Measurements from ENCODE around the gene KCTD6.
"Not testable (repeated sequence)": the region's sequence is repeated elsewhere in the genome, so short reads cannot be mapped to it uniquely, and the experiment has no call there.

The KCTD6 gene

GRCh38 chr3:58524326-58524888, 32.5 kb downstream of the KCTD6 start:
- no peak for DNase-seq (ENCODE audit: low read depth in 2 of 2)

DNA sequence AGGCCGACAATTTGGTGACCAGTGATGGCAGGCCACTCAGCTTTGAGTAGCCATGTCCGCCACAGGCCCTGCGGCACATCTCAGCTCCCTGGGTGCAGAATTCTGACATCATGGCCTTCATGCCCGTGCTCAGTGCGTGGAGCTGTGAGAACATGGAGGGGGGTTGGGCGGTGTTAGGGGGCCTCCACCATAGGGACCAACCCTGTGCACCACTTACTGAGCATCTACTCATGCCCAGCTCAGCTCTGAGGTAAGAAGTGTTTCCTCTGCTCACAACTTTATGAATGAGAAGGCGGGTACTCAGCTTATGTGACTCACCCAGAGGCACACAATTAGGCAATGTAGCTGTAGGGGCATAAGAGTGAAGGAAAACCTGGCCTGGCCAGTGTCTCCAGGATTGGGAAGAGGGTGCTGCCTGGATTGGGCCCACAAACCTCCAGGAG, 34.6 kb downstream of the KCTD6 start:
- DNase-seq (ENCODE audit: low read depth in 2 of 2), result no peak

DNA sequence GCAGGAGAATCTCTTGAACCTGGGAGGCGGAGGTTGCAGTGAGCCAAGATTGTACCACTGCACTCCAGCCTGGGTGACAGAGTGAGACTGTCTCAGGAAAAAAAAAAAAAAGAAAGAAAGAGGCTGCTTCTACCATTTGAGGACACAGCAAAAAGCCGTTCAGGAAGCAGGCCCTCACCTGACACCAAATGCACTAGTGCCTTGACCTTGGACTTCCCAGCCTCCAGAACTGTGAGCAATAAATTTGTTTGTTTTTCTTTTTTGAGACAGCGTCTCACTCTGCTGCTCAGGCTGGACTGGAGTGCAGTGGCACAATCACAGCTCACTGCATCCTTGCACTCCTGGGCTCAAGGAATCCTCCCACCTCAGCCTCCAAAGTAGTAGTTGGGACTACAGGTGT, 35.5 kb downstream of the KCTD6 start:
- not testable (repeated sequence) for DNase-seq (ENCODE audit: low read depth in 2 of 2)

- no peak for DNase-seq (ENCODE audit: low read depth in 2 of 2)
These were observed 36.7 kb downstream of the KCTD6 start for GRCh38 chr3:58528629-58529028.

GRCh38 chr3:58529516-58530353, 37.8 kb downstream of the KCTD6 start:
- DNase-seq (ENCODE audit: low read depth in 2 of 2), result no peak

- DNase-seq (ENCODE audit: low read depth in 2 of 2), result no peak
These were observed 38.5 kb downstream of the KCTD6 start for GRCh38 chr3:58530354-58530865.

DNA sequence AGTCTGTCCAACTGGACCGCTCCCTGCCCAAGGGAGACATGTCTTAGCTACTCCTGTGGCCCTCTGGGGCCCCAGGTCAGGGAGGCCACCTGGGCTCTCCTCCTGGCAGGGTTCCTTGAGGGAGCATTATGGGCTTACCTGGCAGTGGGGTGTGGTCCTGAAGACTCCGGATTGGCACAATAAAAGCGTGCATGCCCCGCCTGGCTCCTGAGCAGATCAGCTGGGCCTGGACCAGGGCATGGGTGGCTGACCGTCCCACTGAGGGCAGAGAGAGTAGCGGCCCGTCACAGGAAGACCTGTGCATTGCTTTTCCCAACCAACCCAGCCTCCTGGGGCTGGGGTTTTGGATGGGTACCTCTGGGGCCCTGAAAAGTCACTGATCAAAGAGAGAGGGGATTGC, 39.7 kb downstream of the KCTD6 start:
- DNase-seq (ENCODE audit: low read depth in 2 of 2), result no peak

DNA sequence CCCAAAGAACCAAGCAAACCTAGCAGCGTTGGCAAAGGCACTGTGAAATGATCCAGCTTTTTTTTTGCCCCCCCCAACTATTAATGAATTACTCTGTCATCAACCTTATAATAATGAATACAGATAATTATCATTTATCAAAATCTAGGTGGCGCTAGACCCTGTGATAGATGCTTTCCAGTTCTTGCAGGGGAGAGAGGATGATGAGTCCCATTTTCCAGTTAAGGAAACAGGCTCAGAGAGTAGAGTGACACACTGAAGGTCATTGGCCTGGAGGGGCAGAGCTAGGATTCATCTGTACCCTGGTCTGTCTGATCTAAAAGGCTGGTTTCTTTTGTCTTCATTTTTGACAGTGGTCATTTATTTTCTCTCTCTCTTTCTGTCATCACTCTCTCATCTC, 40.1 kb downstream of the KCTD6 start:
- no peak for DNase-seq (ENCODE audit: low read depth in 2 of 2)

- peak; percentile 61 to 73 for DNase-seq (ENCODE audit: low read depth in 2 of 2)
These were observed 40.9 kb downstream of the KCTD6 start for GRCh38 chr3:58532794-58533220.

DNA sequence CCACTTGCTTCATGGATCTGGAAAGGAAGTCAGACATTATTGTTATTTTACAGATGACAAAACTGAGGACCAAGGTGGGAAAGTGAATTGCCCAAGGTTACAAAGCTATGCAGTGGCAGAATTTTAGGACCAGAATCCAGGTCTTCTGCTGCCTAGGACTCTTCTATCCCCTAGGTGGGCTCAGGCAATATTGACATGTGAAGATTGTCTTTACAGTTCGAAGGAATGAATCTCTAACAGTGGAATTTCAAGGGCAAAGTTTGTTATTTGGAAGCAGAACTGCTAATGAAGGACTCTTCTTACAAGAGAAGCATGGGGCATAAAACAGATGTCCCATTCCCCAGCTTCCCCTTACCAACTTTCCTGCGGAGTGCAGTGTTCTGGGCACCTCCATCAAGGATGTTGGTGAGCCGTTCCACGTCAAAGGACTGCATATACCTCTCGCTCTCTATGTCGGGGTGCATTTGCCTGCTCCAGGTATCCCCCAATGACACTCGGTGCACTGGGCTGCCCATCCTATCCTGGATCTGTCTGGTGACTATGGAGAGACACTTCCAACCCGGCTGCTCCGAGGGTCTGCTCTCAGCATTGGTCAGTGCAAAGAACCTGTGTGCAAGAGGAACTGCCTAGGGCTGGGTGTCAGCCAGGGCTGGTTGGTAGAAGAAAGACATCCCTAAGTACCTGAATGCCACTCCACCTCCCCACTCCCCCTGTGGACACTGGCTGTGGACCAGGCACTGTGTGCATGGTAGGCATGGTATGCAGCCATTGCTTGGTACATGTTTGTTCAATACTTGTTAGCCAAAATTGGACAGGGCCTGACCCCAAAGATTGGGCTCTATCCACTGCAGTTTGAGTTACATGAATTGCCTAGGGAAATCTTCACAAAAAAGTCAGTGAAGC, 42.9 kb downstream of the KCTD6 start:
- no peak for DNase-seq (ENCODE audit: low read depth in 2 of 2)

GRCh38 chr3:58535531-58536500, 43.9 kb downstream of the KCTD6 start:
- no peak for DNase-seq (ENCODE audit: low read depth in 2 of 2)

DNA sequence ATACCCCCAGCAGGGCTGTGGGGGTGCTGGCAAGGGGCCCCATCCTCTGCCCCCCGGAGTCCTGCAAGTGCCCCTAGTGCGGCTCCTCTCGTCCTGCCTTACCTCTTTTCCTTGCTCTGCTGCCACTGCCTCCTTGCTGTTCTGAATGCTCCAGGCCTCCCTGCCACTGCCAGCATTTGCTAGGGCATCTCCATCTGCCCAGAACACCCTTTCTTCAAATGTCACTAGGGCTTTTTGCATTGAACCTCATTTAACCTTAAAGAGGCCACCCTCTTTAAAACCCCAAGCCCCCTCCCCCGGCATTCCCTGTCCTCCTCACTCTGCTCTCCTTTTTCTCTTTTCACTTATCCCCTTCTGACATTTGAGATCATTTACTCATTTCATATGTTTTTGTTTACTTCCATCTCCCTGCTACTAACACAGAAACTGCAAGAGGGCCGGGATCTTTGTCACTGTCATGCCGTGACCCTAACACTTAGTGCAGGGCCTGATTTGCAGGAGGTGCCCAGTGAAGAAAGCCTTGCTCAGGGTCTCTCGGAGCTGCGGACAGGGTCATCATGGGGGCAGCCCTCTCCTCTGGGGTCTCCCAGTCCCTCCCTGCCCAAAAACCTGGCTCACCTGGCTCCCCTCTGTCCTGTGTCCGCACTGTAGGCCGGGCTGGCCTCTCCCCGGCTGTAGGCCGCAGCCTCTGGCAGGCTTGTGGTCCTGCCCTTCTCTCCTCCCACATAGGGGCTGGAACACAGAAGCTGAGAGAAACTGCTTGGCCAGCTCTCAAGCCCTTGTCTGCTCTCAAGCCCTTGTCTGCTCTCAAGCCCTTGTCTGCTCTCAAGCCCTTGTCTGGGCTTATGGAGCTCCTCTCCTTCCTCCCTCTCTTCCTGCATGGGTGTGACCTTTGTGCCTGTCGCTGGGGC, 44.9 kb downstream of the KCTD6 start, which contains the start of gene ACOX2:
TSS of gene ACOX2 (minus strand) at position 690 of the 911 bp plus-strand sequence. CDS start 2,084 bp downstream, outside the sequence.
- DNase-seq (ENCODE audit: low read depth in 2 of 2), result no peak

DNA sequence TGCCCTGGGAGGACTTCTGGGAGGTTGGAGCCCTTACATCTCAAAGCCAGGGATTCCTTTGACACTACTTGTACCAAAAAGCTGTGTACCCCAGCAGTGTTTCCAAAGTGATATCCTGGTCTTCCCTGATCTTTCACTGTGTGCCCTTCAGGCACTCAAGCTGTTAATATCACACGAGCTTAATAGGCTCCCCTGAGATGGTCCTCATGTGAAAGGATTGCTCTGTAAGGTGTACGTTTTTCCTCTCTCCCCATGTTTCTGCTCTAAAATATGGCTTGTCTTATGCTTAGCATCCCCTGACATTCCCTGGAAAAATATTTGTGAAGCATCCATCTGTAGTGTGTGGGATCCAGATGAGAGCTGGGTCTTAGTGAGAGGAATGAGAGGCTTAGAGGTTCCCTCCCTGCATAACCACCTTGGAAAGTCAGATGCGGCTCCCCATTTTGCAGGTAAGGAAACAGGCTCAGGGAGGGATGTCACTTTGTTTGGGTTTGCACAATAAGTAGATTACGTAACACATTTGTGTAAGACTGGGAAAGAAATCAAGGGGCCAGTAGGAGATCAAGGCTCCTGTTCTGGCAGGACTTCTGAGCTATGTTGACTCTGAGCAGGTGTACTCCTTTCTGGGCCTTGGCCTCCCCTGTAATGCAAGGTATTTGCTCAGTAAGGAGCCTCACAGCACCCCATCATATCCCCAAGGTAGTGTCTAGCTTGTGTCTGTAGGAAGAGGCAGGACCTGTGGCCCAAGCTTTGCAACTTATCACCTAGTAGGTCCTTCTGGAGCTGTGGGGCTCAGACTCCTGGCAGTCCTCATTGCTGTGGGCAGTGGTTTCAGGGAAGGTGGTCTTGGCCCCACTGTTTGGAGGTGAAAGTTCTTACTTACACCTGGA, 45.8 kb downstream of the KCTD6 start:
- no peak for DNase-seq (ENCODE audit: low read depth in 2 of 2)

GRCh38 chr3:58539626-58540025, 47.7 kb downstream of the KCTD6 start:
- DNase-seq (ENCODE audit: low read depth in 2 of 2), result no peak

GRCh38 chr3:58540176-58540858, 48.4 kb downstream of the KCTD6 start:
- no peak for DNase-seq (ENCODE audit: low read depth in 2 of 2)

- DNase-seq (ENCODE audit: low read depth in 2 of 2), result no peak
These were observed 52.6 kb downstream of the KCTD6 start for GRCh38 chr3:58544541-58544940.

DNA sequence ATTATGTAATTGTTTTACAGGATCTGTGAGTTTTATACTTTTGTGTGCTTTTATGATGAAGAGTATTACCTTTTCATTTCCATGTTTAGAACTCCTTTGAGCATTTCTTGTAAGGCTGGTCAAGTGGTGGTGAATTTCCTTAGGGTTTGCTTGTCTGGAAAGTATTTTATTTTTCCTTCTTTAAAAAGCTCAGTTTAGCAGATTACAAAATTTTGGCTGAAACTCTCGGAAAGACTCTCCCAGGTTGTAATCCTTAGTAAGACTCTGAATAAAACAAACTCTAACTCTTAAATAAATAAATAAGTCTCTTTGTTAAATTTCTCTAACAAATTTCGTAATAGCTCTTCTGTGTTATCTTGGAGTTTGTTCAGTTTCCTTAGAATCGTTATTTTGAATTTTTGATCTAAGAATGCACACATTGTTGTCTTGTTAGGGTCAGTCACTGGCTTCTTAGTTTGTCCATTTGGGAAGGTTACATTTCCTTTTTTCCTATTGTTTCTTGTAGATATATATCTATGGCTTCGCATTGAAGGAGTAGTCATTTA, 59.8 kb downstream of the KCTD6 start:
- no peak for DNase-seq (ENCODE audit: low read depth in 2 of 2)

All from stimulated activated CD8-positive, alpha-beta memory T cell treated with anti-CD3 and anti-CD28 coated beads, Interleukin-15, amount 100 ng/mL, for 4 hours (primary cell).